Motor neuron (in vitro differentiated cells): ENCODE results near the gene KCNH1. TPM values are rescaled to one million over a fixed set of nuclear protein-coding genes. Genes with fewer than 3 reads are reported as not detected.

Source experiments
- ATAC-seq, 8 experiments: fragments of 200-7000 bp; cut with Tn5 transposase; replicated peaks in 6 of 8; 2 replicates each; pipeline ENCODE4 v1.8.0; 2021; ENCODE audit warnings: mild to moderate bottlenecking in 8 of 8, moderate library complexity in 8 of 8
- H3K27ac ChIP-seq, 2 donors: fragments of 250-450 bp; sonication (Bioruptor Pico); 2 replicates each; pipeline ENCODE4 v1.9.0; 2021; ENCODE audit warnings: antibody characterized with exemption in 2 of 2, mild to moderate bottlenecking in 2 of 2, moderate library complexity in 1 of 2
- H3K4me1 ChIP-seq, 2 donors: fragments of 250-450 bp; sonication (Bioruptor Pico); replicated peaks in 1 of 2; 2 replicates each; pipeline ENCODE4 v1.6.1; 2021; ENCODE audit warnings: antibody characterized with exemption in 2 of 2, mild to moderate bottlenecking in 2 of 2, moderate library complexity in 1 of 2
- H3K4me3 ChIP-seq, 5 donors: fragments of 250-450 bp; sonication (Bioruptor Pico); 2 replicates each; pipeline ENCODE4 v1.9.0; 2021; ENCODE audit warnings: antibody characterized with exemption in 5 of 5, mild to moderate bottlenecking in 5 of 5, moderate library complexity in 4 of 5
- WGBS, 10 experiments: fragments of 450-650 bp; shearing (Covaris generic); methylation state at CpG; one replicate each; pipeline ENCODE4 v1.0.0; 2022; 5-methylcytosine and 5-hydroxymethylcytosine counted together
- in situ Hi-C, 9 experiments: fragments of 400-800 bp; cut with MboI; loops; one replicate each; pipeline ENCODE4 v1.15.0; 2021; ENCODE audit warnings: low sequenced_read_pairs in 9 of 9, low pct_unique_long_range_greater_than_20kb in 2 of 9; ENCODE audit not compliant: unreplicated experiment in 9 of 9
- total RNA-seq, 8 experiments: library from RNA; unstranded; fragments of 300-600 nt; gene quantifications; 2 replicates each; pipeline versions ENCODE4 v1.2.3 to v1.2.4, GENCODE V29; 2022

Gene KCNH1
- total RNA-seq, 8 experiments from 2014 or later: 1.2 to 22.5 (median 6.2) TPM

- 8 to 100% (median 55%) methylated on average over 1 to 4 of the region's 4 CpGs for WGBS, 10 experiments
- Histone ChIP-seq H3K4me1 (peaks cover 9 to 15% of the 10 kb centered on the region in 2 donors), H3K27ac (no peak overlapping the region), H3K4me3 (no peak overlapping the region)
- no peak for ATAC-seq
- in situ Hi-C loops: loop anchor here in 1 of 9 experiments (25.0 kb wide), 1 partner anchor 414 kb away; the partner anchor contains the start of gene KCNH1
Measured at GRCh38 chr1:210723646-210724045, 410.3 kb downstream of the KCNH1 start.

DNA sequence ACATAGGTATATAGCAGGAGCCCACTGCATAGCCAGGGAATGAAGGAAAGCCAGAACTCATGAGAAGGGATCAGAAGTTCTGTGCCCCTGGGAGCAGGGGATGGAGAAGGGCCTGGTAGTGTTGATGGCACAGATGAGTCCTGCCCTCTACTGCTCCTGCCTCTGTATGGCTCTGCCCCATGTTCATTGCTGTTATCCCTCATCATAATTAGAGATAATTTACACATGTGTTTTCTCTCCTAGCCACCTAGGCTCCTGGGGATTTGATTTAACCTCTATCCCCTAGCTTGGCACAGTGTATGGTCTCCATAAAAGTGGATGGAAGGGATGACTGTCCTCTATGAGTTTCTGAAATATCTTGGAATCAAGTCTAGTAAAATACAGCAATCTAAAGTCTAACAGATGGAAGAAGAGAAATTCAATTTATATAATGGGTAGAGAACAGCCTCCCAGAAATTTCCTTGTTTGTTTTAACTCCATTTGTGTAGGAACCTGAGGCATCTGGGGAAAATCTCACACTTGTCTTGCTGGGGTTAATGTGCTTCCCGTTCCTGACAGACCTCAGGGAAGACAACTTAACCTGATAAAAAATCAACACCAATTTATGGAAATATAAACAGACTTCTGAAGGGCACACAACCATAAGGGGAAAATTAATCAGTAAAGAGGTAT is 411.4 kb downstream of the KCNH1 start:
- H3K27ac ChIP-seq: no peak overlapping the region
- in situ Hi-C loops: loop anchor here in 1 of 9 experiments (25.0 kb wide), 1 partner anchor 415 kb away; the partner anchor contains the start of gene KCNH1
- no peak overlapping the region for H3K4me3 ChIP-seq
- WGBS, 10 experiments: 0 to 91% (median 38%) methylated on average over 1 of the region's 1 CpG; no CpG with 5 or more reads in 2 of the 10 experiments
- H3K4me1 ChIP-seq: peaks cover 6 to 8% of the 10 kb centered on the region in 2 donors
- ATAC-seq: peak in 1 of 8 experiments; percentile 4

- H3K4me3 ChIP-seq: no peak overlapping the region
- H3K4me1 ChIP-seq: peaks cover 0 to 3% of the 10 kb centered on the region in 2 donors
- H3K27ac ChIP-seq: no peak overlapping the region
- in situ Hi-C loops: loop anchor here in 1 of 9 experiments (25.0 kb wide), 1 partner anchor 422 kb away; the partner anchor contains the start of gene KCNH1
- peak; percentile 10 to 93 (median 44) for ATAC-seq
Measured at GRCh38 chr1:210715072-210715471, 418.9 kb downstream of the KCNH1 start.

- H3K4me3 ChIP-seq: no peak overlapping the region
- peaks cover 10 to 18% of the 10 kb centered on the region in 2 donors for H3K4me1 ChIP-seq
- in situ Hi-C loops: loop anchor here in 1 of 9 experiments (25.0 kb wide), 1 partner anchor 425 kb away; the partner anchor contains the start of gene KCNH1
- 5 to 88% (median 70%) methylated on average over 1 to 7 of the region's 7 CpGs; no CpG with 5 or more reads in 1 of the 10 experiments for WGBS, 10 experiments
- no peak overlapping the region for H3K27ac ChIP-seq
- ATAC-seq: peak in 2 of 8 experiments; percentile 12 to 23
Measured at GRCh38 chr1:210711825-210712612, 421.9 kb downstream of the KCNH1 start.

DNA sequence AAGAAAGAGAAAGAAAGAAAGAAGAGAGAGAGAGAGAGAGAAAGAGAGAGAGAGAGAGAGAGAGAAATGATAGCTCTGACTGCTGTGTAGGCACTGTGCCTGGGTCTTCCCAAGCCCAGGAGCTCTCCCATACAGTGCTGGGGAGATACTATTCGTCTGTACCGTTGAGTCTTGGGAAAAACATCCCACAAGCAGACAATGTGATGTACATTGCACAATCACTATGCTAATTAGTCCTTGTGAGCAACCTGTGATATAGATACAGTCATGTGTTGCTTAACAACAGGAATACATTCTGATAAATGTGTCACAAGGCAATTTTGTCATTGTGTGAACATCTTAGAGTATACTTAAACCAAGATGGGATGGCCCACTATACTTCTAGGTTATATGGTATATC is 424.2 kb downstream of the KCNH1 start:
- peaks cover 13 to 22% of the 10 kb centered on the region in 2 donors for H3K4me1 ChIP-seq
- ATAC-seq: peak in 4 of 8 experiments; percentile 31 to 83 (median 54)
- H3K4me3 ChIP-seq: no peak overlapping the region
- H3K27ac ChIP-seq: no peak overlapping the region
- in situ Hi-C loops: loop anchor here in 1 of 9 experiments (25.0 kb wide), 1 partner anchor 428 kb away; the partner anchor contains the start of gene KCNH1
- WGBS, 10 experiments: 22 to 96% (median 60%) methylated on average over 2 of the region's 2 CpGs; no CpG with 5 or more reads in 3 of the 10 experiments

GRCh38 chr1:210707300-210708240 is 426.4 kb downstream of the KCNH1 start:
- Histone ChIP-seq H3K4me3 (no peak overlapping the region), H3K27ac (peak overlapping the region; percentile 4 to 28), H3K4me1 (peaks cover 13 to 25% of the 10 kb centered on the region in 2 donors)
- in situ Hi-C loops: loop anchor here in 1 of 9 experiments (25.0 kb wide), 1 partner anchor 430 kb away; the partner anchor contains the start of gene KCNH1
- WGBS, 10 experiments: 0 to 66% (median 19%) methylated on average over 1 to 7 of the region's 7 CpGs; no CpG with 5 or more reads in 2 of the 10 experiments
- ATAC-seq: peak in 6 of 8 experiments; percentile 21 to 80 (median 64)

GRCh38 chr1:210706246-210706645 is 427.7 kb downstream of the KCNH1 start:
- ATAC-seq: no peak
- H3K4me3 ChIP-seq: no peak overlapping the region
- WGBS, 10 experiments: 27 to 100% (median 80%) methylated on average over 1 to 3 of the region's 3 CpGs
- in situ Hi-C loops: loop anchor here in 1 of 9 experiments (25.0 kb wide), 1 partner anchor 431 kb away; the partner anchor contains the start of gene KCNH1
- peaks cover 13 to 25% of the 10 kb centered on the region in 2 donors for H3K4me1 ChIP-seq
- no peak overlapping the region for H3K27ac ChIP-seq

DNA sequence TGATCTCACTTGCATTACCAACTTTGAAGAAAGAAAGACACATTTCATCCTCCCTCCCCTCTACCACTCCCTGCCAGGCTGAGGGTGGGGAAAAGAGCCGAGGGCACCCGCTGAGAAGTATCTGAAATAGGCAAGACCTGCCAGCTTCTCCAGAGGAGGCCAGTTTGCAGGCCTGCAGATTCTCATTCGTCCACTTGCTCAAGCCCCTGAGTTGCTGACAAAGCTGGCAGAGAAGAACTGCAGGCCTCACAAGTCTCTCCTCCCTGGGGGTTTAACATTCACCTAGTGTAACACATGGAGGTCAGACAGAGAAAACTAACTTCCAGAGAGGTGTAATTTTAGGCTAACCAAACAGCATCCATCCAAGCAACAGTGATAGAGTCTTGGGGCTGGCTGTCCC is 428.9 kb downstream of the KCNH1 start:
- Histone ChIP-seq H3K4me1 (peaks cover 13 to 25% of the 10 kb centered on the region in 2 donors), H3K27ac (no peak overlapping the region), H3K4me3 (no peak overlapping the region)
- ATAC-seq: no peak
- in situ Hi-C loops: loop anchor here in 1 of 9 experiments (25.0 kb wide), 1 partner anchor 432 kb away; the partner anchor contains the start of gene KCNH1
- 82 to 94% (median 88%) methylated on average over 2 to 3 of the region's 3 CpGs; no CpG with 5 or more reads in 6 of the 10 experiments for WGBS, 10 experiments

- Histone ChIP-seq H3K4me3 (no peak overlapping the region), H3K4me1 (peaks cover 13 to 25% of the 10 kb centered on the region in 2 donors), H3K27ac (no peak overlapping the region)
- 0 to 100% (median 37%) methylated on average over 1 to 2 of the region's 2 CpGs; no CpG with 5 or more reads in 4 of the 10 experiments for WGBS, 10 experiments
- in situ Hi-C loops: loop anchor here in 1 of 9 experiments (25.0 kb wide), 1 partner anchor 434 kb away; the partner anchor contains the start of gene KCNH1
- ATAC-seq: peak in 3 of 8 experiments; percentile 38 to 63 (median 53)
Measured at GRCh38 chr1:210703593-210703992, 430.4 kb downstream of the KCNH1 start.

GRCh38 chr1:210702506-210702905 is 431.4 kb downstream of the KCNH1 start:
- 91 to 100% (median 100%) methylated on average over 2 of the region's 2 CpGs; no CpG with 5 or more reads in 3 of the 10 experiments for WGBS, 10 experiments
- Histone ChIP-seq H3K4me1 (peaks cover 8 to 15% of the 10 kb centered on the region in 2 donors), H3K27ac (no peak overlapping the region), H3K4me3 (no peak overlapping the region)
- in situ Hi-C loops: loop anchor here in 1 of 9 experiments (25.0 kb wide), 1 partner anchor 435 kb away; the partner anchor contains the start of gene KCNH1
- ATAC-seq: no peak

GRCh38 chr1:210700511-210700910 is 433.4 kb downstream of the KCNH1 start:
- in situ Hi-C loops: loop anchor here in 1 of 9 experiments (25.0 kb wide), 1 partner anchor 437 kb away; the partner anchor contains the start of gene KCNH1
- Histone ChIP-seq H3K4me3 (no peak overlapping the region), H3K27ac (no peak overlapping the region), H3K4me1 (peaks cover 0 to 10% of the 10 kb centered on the region in 2 donors)
- 23 to 100% (median 81%) methylated on average over 1 to 2 of the region's 2 CpGs for WGBS, 10 experiments
- no peak for ATAC-seq
